ENCODE measurements around the gene EEF2K. TPM values are rescaled to one million over a fixed set of nuclear protein-coding genes. Genes with fewer than 3 reads are reported as not detected.

Gene EEF2K
- total and polyA plus RNA-seq, 2 of the 13 experiments (the other 11 are each of a cell fraction or from before 2014, with no cell fraction given), result 22.0 to 23.8 TPM

DNA sequence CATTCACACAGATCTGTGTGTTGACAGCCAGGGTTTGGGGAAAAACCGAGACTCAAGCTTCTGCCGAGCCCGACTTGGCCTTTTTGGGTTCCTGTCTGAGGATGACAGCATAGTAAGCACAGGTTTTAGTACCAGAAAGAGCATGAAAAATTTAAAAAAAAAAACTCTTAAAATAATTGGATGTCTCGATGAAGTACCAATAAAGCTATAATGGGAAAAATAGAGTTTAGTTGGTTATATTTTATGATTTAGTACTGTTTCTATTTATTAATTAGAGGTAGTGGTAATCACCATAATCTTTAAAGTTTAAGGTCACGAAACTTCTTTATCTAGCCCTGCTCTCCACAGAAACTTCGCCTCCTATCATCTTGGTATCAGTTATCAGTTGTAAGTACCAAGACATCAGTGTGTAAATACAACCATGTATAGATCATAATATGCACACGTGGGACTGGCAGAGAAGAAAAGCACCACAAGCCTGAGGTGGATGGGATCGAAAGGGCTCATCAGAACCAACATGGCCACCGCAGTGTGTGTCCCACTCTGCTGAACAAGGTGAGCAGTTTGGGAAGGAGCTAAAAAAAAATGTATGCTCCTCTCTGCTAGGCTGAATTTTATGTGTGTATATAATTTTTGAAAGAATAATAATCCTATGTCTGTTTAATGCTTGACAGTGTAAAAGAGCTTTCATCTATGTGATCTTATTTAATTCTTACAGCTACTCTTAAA lies 14.4 kb upstream of the EEF2K start (continued):
- TF ChIP-seq GABPA (IDR thresholded peaks at IDR 0.05; ENCODE audit: low read depth, low read length), result no peak
- no peak for TF ChIP-seq GABPA (CRISPR knock-in tag; IDR thresholded peaks at IDR 0.05; ENCODE audit: low read depth)
- TF ChIP-seq EZH2 (conservative IDR thresholded peaks at IDR 0.05; ENCODE audit: low read depth, low read length), result no peak
- TF ChIP-seq HES4 (CRISPR knock-in tag; IDR thresholded peaks at IDR 0.05; ENCODE audit: borderline replicate concordance), result no peak
- TF ChIP-seq, protein P1, sequence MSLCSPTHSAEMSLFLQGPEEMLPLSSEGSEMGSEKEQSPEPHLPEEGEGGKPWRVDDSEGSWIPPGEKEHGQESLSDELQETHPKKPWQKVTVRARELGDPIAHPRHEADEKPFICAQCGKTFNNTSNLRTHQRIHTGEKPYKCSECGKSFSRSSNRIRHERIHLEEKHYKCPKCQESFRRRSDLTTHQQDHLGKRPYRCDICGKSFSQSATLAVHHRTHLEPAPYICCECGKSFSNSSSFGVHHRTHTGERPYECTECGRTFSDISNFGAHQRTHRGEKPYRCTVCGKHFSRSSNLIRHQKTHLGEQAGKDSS (CRISPR knock-in tag; IDR thresholded peaks at IDR 0.05; ENCODE audit: borderline replicate concordance, low read depth), result no peak
- TF ChIP-seq ZNF468 (CRISPR knock-in tag; IDR thresholded peaks at IDR 0.05), result no peak
- TF ChIP-seq BRCA1 (CRISPR knock-in tag; IDR thresholded peaks at IDR 0.05), result 0 out of 2 replicates have a peak, but pooled peaks have one; percentile 31
- no peak for TF ChIP-seq ZBTB3 (CRISPR knock-in tag; IDR thresholded peaks at IDR 0.05; ENCODE audit: borderline replicate concordance, low read depth)
- TF ChIP-seq, protein P2, sequence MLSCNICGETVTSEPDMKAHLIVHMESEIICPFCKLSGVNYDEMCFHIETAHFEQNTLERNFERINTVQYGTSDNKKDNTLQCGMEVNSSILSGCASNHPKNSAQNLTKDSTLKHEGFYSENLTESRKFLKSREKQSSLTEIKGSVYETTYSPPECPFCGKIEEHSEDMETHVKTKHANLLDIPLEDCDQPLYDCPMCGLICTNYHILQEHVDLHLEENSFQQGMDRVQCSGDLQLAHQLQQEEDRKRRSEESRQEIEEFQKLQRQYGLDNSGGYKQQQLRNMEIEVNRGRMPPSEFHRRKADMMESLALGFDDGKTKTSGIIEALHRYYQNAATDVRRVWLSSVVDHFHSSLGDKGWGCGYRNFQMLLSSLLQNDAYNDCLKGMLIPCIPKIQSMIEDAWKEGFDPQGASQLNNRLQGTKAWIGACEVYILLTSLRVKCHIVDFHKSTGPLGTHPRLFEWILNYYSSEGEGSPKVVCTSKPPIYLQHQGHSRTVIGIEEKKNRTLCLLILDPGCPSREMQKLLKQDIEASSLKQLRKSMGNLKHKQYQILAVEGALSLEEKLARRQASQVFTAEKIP (CRISPR knock-in tag; IDR thresholded peaks at IDR 0.05; ENCODE audit: borderline replicate concordance), result no peak
- 0 out of 2 replicates have a peak, but pooled peaks have one; percentile 36 for TF ChIP-seq HIVEP1 (CRISPR knock-in tag; IDR thresholded peaks at IDR 0.05)
- TF ChIP-seq, protein P3, sequence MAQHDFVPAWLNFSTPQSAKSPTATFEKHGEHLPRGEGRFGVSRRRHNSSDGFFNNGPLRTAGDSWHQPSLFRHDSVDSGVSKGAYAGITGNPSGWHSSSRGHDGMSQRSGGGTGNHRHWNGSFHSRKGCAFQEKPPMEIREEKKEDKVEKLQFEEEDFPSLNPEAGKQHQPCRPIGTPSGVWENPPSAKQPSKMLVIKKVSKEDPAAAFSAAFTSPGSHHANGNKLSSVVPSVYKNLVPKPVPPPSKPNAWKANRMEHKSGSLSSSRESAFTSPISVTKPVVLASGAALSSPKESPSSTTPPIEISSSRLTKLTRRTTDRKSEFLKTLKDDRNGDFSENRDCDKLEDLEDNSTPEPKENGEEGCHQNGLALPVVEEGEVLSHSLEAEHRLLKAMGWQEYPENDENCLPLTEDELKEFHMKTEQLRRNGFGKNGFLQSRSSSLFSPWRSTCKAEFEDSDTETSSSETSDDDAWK (CRISPR knock-in tag; IDR thresholded peaks at IDR 0.05), result no peak
- TF ChIP-seq, protein P4, sequence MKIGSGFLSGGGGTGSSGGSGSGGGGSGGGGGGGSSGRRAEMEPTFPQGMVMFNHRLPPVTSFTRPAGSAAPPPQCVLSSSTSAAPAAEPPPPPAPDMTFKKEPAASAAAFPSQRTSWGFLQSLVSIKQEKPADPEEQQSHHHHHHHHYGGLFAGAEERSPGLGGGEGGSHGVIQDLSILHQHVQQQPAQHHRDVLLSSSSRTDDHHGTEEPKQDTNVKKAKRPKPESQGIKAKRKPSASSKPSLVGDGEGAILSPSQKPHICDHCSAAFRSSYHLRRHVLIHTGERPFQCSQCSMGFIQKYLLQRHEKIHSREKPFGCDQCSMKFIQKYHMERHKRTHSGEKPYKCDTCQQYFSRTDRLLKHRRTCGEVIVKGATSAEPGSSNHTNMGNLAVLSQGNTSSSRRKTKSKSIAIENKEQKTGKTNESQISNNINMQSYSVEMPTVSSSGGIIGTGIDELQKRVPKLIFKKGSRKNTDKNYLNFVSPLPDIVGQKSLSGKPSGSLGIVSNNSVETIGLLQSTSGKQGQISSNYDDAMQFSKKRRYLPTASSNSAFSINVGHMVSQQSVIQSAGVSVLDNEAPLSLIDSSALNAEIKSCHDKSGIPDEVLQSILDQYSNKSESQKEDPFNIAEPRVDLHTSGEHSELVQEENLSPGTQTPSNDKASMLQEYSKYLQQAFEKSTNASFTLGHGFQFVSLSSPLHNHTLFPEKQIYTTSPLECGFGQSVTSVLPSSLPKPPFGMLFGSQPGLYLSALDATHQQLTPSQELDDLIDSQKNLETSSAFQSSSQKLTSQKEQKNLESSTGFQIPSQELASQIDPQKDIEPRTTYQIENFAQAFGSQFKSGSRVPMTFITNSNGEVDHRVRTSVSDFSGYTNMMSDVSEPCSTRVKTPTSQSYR (CRISPR knock-in tag; IDR thresholded peaks at IDR 0.05; ENCODE audit: borderline replicate concordance), result no peak
- TF ChIP-seq ZNF350 (CRISPR knock-in tag; IDR thresholded peaks at IDR 0.05; ENCODE audit: borderline replicate concordance, low read depth), result no peak; the same call in 1 of the 2 replicates
- TF ChIP-seq POGZ (CRISPR knock-in tag; IDR thresholded peaks at IDR 0.05), result no peak
- peak; percentile 27 for TF ChIP-seq JARID2 (CRISPR knock-in tag; IDR thresholded peaks at IDR 0.05; ENCODE audit: insufficient replicate concordance)
- TF ChIP-seq, protein P5, sequence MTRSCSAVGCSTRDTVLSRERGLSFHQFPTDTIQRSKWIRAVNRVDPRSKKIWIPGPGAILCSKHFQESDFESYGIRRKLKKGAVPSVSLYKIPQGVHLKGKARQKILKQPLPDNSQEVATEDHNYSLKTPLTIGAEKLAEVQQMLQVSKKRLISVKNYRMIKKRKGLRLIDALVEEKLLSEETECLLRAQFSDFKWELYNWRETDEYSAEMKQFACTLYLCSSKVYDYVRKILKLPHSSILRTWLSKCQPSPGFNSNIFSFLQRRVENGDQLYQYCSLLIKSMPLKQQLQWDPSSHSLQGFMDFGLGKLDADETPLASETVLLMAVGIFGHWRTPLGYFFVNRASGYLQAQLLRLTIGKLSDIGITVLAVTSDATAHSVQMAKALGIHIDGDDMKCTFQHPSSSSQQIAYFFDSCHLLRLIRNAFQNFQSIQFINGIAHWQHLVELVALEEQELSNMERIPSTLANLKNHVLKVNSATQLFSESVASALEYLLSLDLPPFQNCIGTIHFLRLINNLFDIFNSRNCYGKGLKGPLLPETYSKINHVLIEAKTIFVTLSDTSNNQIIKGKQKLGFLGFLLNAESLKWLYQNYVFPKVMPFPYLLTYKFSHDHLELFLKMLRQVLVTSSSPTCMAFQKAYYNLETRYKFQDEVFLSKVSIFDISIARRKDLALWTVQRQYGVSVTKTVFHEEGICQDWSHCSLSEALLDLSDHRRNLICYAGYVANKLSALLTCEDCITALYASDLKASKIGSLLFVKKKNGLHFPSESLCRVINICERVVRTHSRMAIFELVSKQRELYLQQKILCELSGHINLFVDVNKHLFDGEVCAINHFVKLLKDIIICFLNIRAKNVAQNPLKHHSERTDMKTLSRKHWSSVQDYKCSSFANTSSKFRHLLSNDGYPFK (CRISPR knock-in tag; IDR thresholded peaks at IDR 0.05; ENCODE audit: borderline replicate concordance), result no peak

Measured in HepG2 (cell line).